ENCODE measurements around the gene ZBTB21. TPM values are rescaled to one million over a fixed set of nuclear protein-coding genes. Genes with fewer than 3 reads are reported as not detected.

Gene ZBTB21
- polyA plus RNA-seq, 3 donors: 1.9 to 11.0 (median 8.4) TPM

GRCh38 chr21:41948901-41949300 is 61.3 kb downstream of the ZBTB21 start:
- 90 to 96% (median 91%) methylated on average over 11 of the region's 11 CpGs for WGBS, 3 donors
- H3K27ac ChIP-seq (ENCODE audit: low read depth, low read length): no peak overlapping the region

DNA sequence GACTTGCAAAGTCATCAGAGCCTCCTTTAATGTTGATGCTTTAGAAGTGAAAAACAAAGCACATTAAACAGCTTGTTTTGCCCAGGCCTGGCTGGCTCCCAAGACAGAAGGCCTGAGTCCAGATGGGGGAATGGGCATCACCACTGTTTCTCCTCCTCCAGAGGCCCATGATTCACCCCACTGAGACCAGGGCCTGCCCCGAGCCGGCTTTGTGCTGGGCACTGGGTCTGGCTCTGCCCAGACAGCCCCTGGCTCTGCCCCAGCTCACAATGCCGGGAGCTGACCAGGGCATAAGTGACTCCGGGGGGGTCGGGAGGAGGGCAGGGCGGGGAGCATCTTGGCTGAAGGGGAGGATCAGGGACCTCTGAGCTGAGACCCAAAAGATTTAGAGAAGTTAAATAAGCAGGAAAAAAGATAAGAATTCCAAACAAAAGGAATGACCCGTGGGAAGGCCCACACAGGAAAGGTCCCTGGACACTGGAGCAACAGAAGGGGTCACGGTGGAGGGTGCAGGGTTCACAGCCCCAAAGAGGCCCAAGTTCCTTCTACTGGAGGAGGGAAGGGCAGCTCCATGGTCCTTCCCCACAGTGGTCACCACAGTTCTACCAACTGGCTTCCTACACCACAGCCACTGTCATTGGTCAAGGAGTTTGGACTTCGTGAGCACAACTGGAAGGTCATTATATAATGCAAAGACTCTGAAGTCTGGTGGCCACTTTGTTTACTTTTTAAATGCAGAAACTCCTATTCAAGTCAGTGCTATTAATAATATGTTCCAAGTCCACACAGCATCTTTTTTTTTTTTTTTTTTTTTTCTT is 61.9 kb downstream of the ZBTB21 start:
- H3K27ac ChIP-seq (ENCODE audit: low read depth, low read length): no peak overlapping the region
- 46 to 76% (median 47%) methylated on average over 9 of the region's 9 CpGs for WGBS, 3 donors

GRCh38 chr21:41945982-41946381 is 64.2 kb downstream of the ZBTB21 start:
- 80 to 91% (median 87%) methylated on average over 8 of the region's 8 CpGs for WGBS, 3 donors
- H3K27ac ChIP-seq (ENCODE audit: low read depth, low read length): no peak overlapping the region

DNA sequence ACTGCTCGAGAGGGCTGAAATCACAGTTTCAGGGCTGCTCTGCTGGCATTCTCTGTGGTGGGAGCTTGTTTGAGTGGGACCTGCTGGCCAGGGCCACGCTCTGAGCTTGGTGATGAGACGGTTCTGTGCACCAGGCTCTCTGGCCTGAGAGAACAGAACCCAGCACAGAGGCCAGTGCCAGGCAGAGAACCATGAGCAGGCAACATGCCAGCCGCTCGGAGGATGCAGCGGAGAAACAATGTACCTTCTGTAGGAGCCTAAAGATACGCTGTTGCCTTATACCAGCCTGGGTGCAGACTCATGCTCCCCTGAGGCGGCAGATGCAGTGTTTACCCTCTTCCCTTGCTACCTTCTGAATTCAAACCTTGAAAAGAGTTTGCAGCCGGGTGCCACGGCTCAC is 66.3 kb downstream of the ZBTB21 start:
- H3K27ac ChIP-seq (ENCODE audit: low read depth, low read length): no peak overlapping the region
- WGBS, 3 donors: 91 to 97% (median 94%) methylated on average over 10 of the region's 10 CpGs

GRCh38 chr21:41942457-41942856 is 67.7 kb downstream of the ZBTB21 start:
- WGBS, 3 donors: 84 to 95% (median 88%) methylated on average over 9 of the region's 9 CpGs
- H3K27ac ChIP-seq (ENCODE audit: low read depth, low read length): no peak overlapping the region

GRCh38 chr21:41941941-41942340 is 68.2 kb downstream of the ZBTB21 start:
- H3K27ac ChIP-seq (ENCODE audit: low read depth, low read length): no peak overlapping the region
- WGBS, 3 donors: 93 to 96% (median 95%) methylated on average over 12 of the region's 12 CpGs

GRCh38 chr21:41940431-41940830 is 69.7 kb downstream of the ZBTB21 start:
- 92 to 95% (median 94%) methylated on average over 3 of the region's 3 CpGs for WGBS, 3 donors
- H3K27ac ChIP-seq (ENCODE audit: low read depth, low read length): no peak overlapping the region

- WGBS, 3 donors: 94 to 97% (median 94%) methylated on average over 8 of the region's 8 CpGs
- H3K27ac ChIP-seq (ENCODE audit: low read depth, low read length): no peak overlapping the region
Observed at GRCh38 chr21:41939391-41939790, 70.8 kb downstream of the ZBTB21 start.

Other genes with a start within 250 kb of the ZBTB21 start
- 1 to 10 TPM in 2 of 3 donors, not detected in 1; 1.9 to 9.2 TPM for gene RIPK4, start 243.3 kb downstream of the ZBTB21 start, polyA plus RNA-seq
- gene PRDM15, start 131.0 kb downstream of the ZBTB21 start, polyA plus RNA-seq: 1 to 10 TPM; 1.4 to 3.0 (median 2.2) TPM
- gene C2CD2, start 56.3 kb downstream of the ZBTB21 start, polyA plus RNA-seq: 10 to 100 TPM in 2 of 3 donors, 1 to 10 TPM in 1; 9.1 to 52.1 (median 14.8) TPM
- not detected for gene UMODL1, start 61.0 kb upstream of the ZBTB21 start, polyA plus RNA-seq
- gene ABCG1, start 208.8 kb upstream of the ZBTB21 start, polyA plus RNA-seq: 10 to 100 TPM in 2 of 3 donors, 1 to 10 TPM in 1; 3.4 to 11.2 (median 10.9) TPM

All from adipose tissue (tissue), 3 donors.